Fibroblast of lung (primary cell): Measurements from ENCODE around the gene NSMF.

Experiments used
- EZH2 ChIP-seq: IDR thresholded peaks from 2 replicates; pipeline ENCODE4 v1.5.1; 2012; ENCODE audit warnings: low read length, control low read depth, mild to moderate bottlenecking; ENCODE audit errors: missing control alignments
- TF ChIP-seq, protein P1 (sequence below), 2 donors: IDR thresholded peaks in 1 of 2; conservative IDR thresholded peaks in 1 of 2; 1 replicate in 1 of 2; 2 replicates in 1 of 2; pipeline ENCODE4 v1.5.1; 2011 to 2012; ENCODE audit warnings: low read length in 2 of 2, control low read depth in 1 of 2, inconsistent platforms in 1 of 2, low read depth in 1 of 2, mild to moderate bottlenecking in 1 of 2

DNA sequence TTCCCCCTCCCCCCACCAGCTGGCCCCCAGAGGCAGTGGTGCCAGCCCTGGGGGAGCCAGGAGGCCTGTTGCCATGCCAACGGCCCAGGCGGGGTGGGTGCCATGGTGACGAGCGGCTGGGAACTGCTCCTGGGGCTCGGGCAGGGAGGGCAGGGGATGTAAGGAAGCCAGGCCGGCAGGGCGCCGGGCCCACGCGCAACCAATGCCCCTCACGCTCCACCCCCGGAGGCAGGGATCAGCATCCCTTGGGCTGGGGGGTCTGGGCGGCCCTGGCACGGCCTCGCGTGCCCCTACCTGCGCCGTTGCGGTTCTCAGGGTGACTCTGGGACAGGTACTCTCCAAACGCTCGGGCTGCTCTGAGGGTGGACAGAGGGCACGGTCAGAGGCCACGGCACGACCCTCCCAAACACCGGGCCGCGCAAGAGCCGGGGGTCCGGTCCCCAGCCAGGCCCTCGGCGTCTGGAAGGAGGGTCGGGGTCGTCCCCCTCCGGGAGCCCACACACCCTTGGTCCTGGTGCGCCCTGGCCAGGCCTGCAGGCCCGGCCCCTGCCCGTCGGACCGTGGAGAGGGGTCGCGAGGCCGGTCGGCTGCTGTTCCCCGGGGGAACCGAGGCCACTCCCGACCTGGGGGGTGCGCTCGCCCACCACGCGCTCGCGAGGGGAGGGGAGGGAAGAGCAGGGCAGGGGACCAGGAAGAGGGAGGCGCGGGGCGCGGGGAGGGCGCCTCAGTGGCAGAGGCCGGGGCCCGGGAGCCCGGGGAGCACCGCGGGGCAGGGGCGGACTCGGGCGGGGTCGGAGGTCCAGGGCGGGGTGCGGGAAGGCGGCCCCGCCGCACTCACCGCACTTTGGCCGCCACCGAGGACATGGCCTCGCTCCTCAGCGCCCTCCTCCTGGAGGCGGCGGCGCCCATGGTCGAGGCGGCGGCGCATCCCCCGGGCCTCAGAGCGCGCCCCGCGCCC lies 661 bp downstream of the NSMF start:
- TF ChIP-seq, protein P1, sequence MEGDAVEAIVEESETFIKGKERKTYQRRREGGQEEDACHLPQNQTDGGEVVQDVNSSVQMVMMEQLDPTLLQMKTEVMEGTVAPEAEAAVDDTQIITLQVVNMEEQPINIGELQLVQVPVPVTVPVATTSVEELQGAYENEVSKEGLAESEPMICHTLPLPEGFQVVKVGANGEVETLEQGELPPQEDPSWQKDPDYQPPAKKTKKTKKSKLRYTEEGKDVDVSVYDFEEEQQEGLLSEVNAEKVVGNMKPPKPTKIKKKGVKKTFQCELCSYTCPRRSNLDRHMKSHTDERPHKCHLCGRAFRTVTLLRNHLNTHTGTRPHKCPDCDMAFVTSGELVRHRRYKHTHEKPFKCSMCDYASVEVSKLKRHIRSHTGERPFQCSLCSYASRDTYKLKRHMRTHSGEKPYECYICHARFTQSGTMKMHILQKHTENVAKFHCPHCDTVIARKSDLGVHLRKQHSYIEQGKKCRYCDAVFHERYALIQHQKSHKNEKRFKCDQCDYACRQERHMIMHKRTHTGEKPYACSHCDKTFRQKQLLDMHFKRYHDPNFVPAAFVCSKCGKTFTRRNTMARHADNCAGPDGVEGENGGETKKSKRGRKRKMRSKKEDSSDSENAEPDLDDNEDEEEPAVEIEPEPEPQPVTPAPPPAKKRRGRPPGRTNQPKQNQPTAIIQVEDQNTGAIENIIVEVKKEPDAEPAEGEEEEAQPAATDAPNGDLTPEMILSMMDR (conservative IDR thresholded peaks at IDR 0.05 in 1 of 2, IDR thresholded peaks at IDR 0.05 in 1 of 2; ENCODE audit: low read depth in 1 of 2, low read length in 2 of 2): no peak
- TF ChIP-seq EZH2: no peak
